GM19099 (cell line): ENCODE data around the gene RAB4A.

Experiments used
- POLR2A ChIP-seq: IDR thresholded peaks from 3 replicates; pipeline ENCODE4 v1.6.1; 2011; ENCODE audit warnings: low read depth; ENCODE audit not compliant: insufficient read length; ENCODE audit errors: extremely low read depth

RAB4A gene

GRCh38 chr1:229352975-229353374 lies 82.1 kb downstream of the RAB4A start:
- no peak for TF ChIP-seq POLR2A

- no peak for TF ChIP-seq POLR2A
Observed at GRCh38 chr1:229354226-229354625, 83.3 kb downstream of the RAB4A start.
